Right atrium auricular region (tissue), 2 donors: ENCODE results near the gene TRAF3IP1. TPM values are rescaled to one million over a fixed set of nuclear protein-coding genes. Genes with fewer than 3 reads are reported as not detected.

Source experiments
- DNase-seq: peaks from one replicate; pipeline ENCODE4 v3.0.0-alpha.2; 2019; ENCODE audit warnings: low spot score
- H3K27ac ChIP-seq, 2 donors: fragments of 200-600 bp; sonication (generic); 1 replicate in 1 of 2; 2 replicates in 1 of 2; pipeline ENCODE4 v1.5.1; 2016 to 2019
- H3K27me3 ChIP-seq, 2 donors: fragments of 200-600 bp; sonication (generic); one replicate each; pipeline versions ENCODE4 v1.5.1 to v1.6.0; 2017 to 2019
- H3K36me3 ChIP-seq: fragments of 200-600 bp; sonication (generic); one replicate; pipeline ENCODE4 v1.5.1; 2016
- H3K4me1 ChIP-seq, 2 donors: fragments of 200-600 bp; sonication (generic); one replicate each; pipeline versions ENCODE4 v1.5.1 to v1.6.0; 2017 to 2019
- H3K4me3 ChIP-seq, 2 donors: fragments of 200-600 bp; sonication (generic); 1 replicate in 1 of 2; 2 replicates in 1 of 2; pipeline ENCODE4 v1.5.1; 2017 to 2019; ENCODE audit warnings: mild to moderate bottlenecking in 1 of 2, moderate library complexity in 1 of 2
- H3K9me3 ChIP-seq, 2 donors: fragments of 200-600 bp; sonication (generic); one replicate each; pipeline ENCODE4 v1.5.1; 2019
- CTCF ChIP-seq, 2 donors: fragments of 200-600 bp; sonication (generic); IDR thresholded peaks; one replicate each; pipeline ENCODE4 v1.5.1; 2019; ENCODE audit warnings: antibody characterized with exemption in 2 of 2
- total RNA-seq, 2 donors: library from RNA; depleted of rRNA; stranded (reverse); fragments of >200 nt; gene quantifications; one replicate each; pipeline ENCODE4 v1.1.0, GENCODE V29; 2016

The TRAF3IP1 gene
- total RNA-seq, 2 donors from 2014 or later, result 5.0 to 5.8 TPM

GRCh38 chr2:238449909-238450417 lies 129.6 kb downstream of the TRAF3IP1 start:
- no peak for TF ChIP-seq CTCF (IDR thresholded peaks at IDR 0.05)
- H3K36me3 ChIP-seq, result peaks cover 37% of the 10 kb centered on the region
- H3K9me3 ChIP-seq, result no peaks in the 10 kb centered on the region
- H3K27me3 ChIP-seq, result no peaks in the 10 kb centered on the region
- peak; percentile 93 for DNase-seq
- H3K27ac ChIP-seq, result peak overlapping the region; percentile 74 to 91
- no peak overlapping the region for H3K4me3 ChIP-seq
- H3K4me1 ChIP-seq, result peaks cover 0 to 29% of the 10 kb centered on the region in 2 donors

DNA sequence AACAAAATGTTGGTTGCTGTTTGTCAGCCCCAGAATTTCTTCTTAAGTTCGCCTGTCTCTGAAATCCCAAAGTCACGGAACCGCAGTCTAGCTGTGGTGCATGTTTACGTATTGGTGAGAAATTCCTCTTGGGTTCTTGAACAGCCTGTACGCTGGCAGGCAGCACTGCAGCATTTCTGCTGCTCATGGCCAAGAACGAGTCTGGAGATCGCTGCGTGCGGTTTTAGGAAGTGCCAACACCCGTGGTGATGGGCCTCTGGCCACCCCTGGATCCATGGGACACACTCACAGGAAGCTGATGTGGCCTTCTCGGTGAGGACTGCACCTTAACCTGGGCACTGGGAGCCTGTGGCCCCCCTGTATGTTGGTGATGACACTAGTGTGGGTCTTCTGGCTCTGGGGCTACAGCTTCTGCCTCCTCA lies 130.1 kb downstream of the TRAF3IP1 start:
- TF ChIP-seq CTCF (IDR thresholded peaks at IDR 0.05), result no peak
- DNase-seq, result peak; percentile 68
- Histone ChIP-seq H3K9me3 (no peaks in the 10 kb centered on the region), H3K4me1 (peaks cover 0 to 29% of the 10 kb centered on the region in 2 donors), H3K27me3 (no peaks in the 10 kb centered on the region), H3K36me3 (peaks cover 32% of the 10 kb centered on the region), H3K4me3 (no peak overlapping the region), H3K27ac (peak overlapping the region; percentile 74 to 91)

Other genes with a start within 250 kb of the TRAF3IP1 start
- gene ESPNL, start 220.2 kb upstream of the TRAF3IP1 start, total RNA-seq, result 1 to 10 TPM in 1 of 2 donors, under 1 TPM in 1; 0.26 to 2.0 TPM
- 10 to 100 TPM; 24.9 to 29.0 TPM for gene KLHL30, start 181.8 kb upstream of the TRAF3IP1 start, total RNA-seq
- gene ERFE, start 161.5 kb upstream of the TRAF3IP1 start, total RNA-seq, result 1 to 10 TPM in 1 of 2 donors, under 1 TPM in 1; 0.33 to 1.5 TPM
- gene ILKAP, start 116.8 kb upstream of the TRAF3IP1 start, total RNA-seq, result 10 to 100 TPM; 15.9 to 17.6 TPM
- gene HES6, start 80.5 kb upstream of the TRAF3IP1 start, total RNA-seq, result 1 to 10 TPM; 2.5 to 4.8 TPM
- 1 to 10 TPM; 5.2 to 9.4 TPM for gene PER2, start 31.9 kb upstream of the TRAF3IP1 start, total RNA-seq
- gene ASB1, start 106.4 kb downstream of the TRAF3IP1 start, total RNA-seq, result 10 to 100 TPM; 32.3 to 43.6 TPM